ENCODE results near the gene ENPP1. TPM values are rescaled to one million over a fixed set of nuclear protein-coding genes. Genes with fewer than 3 reads are reported as not detected.

The ENPP1 gene
- total RNA-seq, 2 donors from 2014 or later, result 5.9 to 12.6 TPM

GRCh38 chr6:131763749-131764148, 44.1 kb upstream of the ENPP1 start:
- Histone ChIP-seq H3K27me3 (no peaks in the 10 kb centered on the region), H3K4me1 (no peaks in the 10 kb centered on the region), H3K9me3 (no peaks in the 10 kb centered on the region), H3K27ac (no peak overlapping the region), H3K36me3 (no peaks in the 10 kb centered on the region), H3K4me3 (no peak overlapping the region), H3K9ac (ENCODE audit: low read depth in 2 of 2, low read length in 2 of 2) (no peak overlapping the region)
- intact Hi-C loops (cut with DNase I), result loop anchor here (10.0 kb wide), 1 partner anchor 321 kb away; no protein-coding TSS in a partner anchor
- TF ChIP-seq, protein P1, sequence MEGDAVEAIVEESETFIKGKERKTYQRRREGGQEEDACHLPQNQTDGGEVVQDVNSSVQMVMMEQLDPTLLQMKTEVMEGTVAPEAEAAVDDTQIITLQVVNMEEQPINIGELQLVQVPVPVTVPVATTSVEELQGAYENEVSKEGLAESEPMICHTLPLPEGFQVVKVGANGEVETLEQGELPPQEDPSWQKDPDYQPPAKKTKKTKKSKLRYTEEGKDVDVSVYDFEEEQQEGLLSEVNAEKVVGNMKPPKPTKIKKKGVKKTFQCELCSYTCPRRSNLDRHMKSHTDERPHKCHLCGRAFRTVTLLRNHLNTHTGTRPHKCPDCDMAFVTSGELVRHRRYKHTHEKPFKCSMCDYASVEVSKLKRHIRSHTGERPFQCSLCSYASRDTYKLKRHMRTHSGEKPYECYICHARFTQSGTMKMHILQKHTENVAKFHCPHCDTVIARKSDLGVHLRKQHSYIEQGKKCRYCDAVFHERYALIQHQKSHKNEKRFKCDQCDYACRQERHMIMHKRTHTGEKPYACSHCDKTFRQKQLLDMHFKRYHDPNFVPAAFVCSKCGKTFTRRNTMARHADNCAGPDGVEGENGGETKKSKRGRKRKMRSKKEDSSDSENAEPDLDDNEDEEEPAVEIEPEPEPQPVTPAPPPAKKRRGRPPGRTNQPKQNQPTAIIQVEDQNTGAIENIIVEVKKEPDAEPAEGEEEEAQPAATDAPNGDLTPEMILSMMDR (IDR thresholded peaks at IDR 0.05), result no peak
- DNase-seq, result no peak

GRCh38 chr6:131764350-131764749, 43.5 kb upstream of the ENPP1 start:
- TF ChIP-seq, protein P1 (IDR thresholded peaks at IDR 0.05), result no peak
- intact Hi-C loops (cut with DNase I), result loop anchor here (10.0 kb wide), 1 partner anchor 320 kb away; no protein-coding TSS in a partner anchor
- Histone ChIP-seq H3K36me3 (no peaks in the 10 kb centered on the region), H3K27ac (no peak overlapping the region), H3K9ac (ENCODE audit: low read depth in 2 of 2, low read length in 2 of 2) (no peak overlapping the region), H3K9me3 (no peaks in the 10 kb centered on the region), H3K27me3 (no peaks in the 10 kb centered on the region), H3K4me1 (no peaks in the 10 kb centered on the region), H3K4me3 (no peak overlapping the region)
- DNase-seq, result no peak

- intact Hi-C loops (cut with DNase I), result loop anchor here (10.0 kb wide), 1 partner anchor 320 kb away; no protein-coding TSS in a partner anchor
- TF ChIP-seq, protein P1 (IDR thresholded peaks at IDR 0.05), result no peak
- H3K27ac ChIP-seq, result no peak overlapping the region
- no peak overlapping the region for H3K4me3 ChIP-seq
- H3K36me3 ChIP-seq, result no peaks in the 10 kb centered on the region
- H3K4me1 ChIP-seq, result no peaks in the 10 kb centered on the region
- DNase-seq, result no peak
- no peaks in the 10 kb centered on the region for H3K9me3 ChIP-seq
- no peaks in the 10 kb centered on the region for H3K27me3 ChIP-seq
- no peak overlapping the region for H3K9ac ChIP-seq (ENCODE audit: low read depth in 2 of 2, low read length in 2 of 2)
Observed at GRCh38 chr6:131765081-131765803, 42.6 kb upstream of the ENPP1 start.

- TF ChIP-seq, protein P1 (IDR thresholded peaks at IDR 0.05), result no peak
- Histone ChIP-seq H3K9me3 (no peaks in the 10 kb centered on the region), H3K36me3 (no peaks in the 10 kb centered on the region), H3K9ac (ENCODE audit: low read depth in 2 of 2, low read length in 2 of 2) (no peak overlapping the region), H3K4me3 (no peak overlapping the region), H3K4me1 (no peaks in the 10 kb centered on the region), H3K27me3 (no peaks in the 10 kb centered on the region), H3K27ac (no peak overlapping the region)
- intact Hi-C loops (cut with DNase I), result loop anchor here (10.0 kb wide), 1 partner anchor 319 kb away; no protein-coding TSS in a partner anchor
- DNase-seq, result no peak
Observed at GRCh38 chr6:131765804-131766135, 42.0 kb upstream of the ENPP1 start.

DNA sequence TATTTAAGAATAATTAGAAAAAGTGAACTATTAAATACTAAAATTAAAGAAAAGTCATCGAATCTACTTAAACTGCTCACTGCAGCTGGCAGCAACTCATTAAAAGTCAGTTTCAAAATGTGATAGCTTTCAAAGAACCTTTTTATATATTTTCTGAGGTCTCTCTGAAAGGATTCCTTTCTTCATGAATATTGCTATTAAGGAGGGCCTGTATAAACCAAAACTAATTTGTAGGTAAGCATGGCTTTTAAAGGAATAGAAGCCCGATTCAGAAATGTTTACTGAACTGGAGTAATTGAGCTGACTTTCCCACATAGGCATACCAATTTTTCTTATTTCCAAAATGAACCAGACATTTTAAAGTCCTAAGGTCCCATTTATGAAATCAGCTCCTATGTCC, 41.2 kb upstream of the ENPP1 start:
- no peaks in the 10 kb centered on the region for H3K36me3 ChIP-seq
- no peak overlapping the region for H3K27ac ChIP-seq
- no peak for DNase-seq
- no peak overlapping the region for H3K4me3 ChIP-seq
- H3K9me3 ChIP-seq, result no peaks in the 10 kb centered on the region
- H3K9ac ChIP-seq (ENCODE audit: low read depth in 2 of 2, low read length in 2 of 2), result no peak overlapping the region
- H3K27me3 ChIP-seq, result no peaks in the 10 kb centered on the region
- TF ChIP-seq, protein P1 (IDR thresholded peaks at IDR 0.05), result no peak
- intact Hi-C loops (cut with DNase I), result loop anchor here (10.0 kb wide), 1 partner anchor 318 kb away; no protein-coding TSS in a partner anchor
- H3K4me1 ChIP-seq, result no peaks in the 10 kb centered on the region

Data from colonic mucosa (tissue), 4 donors.